ENCODE results near the gene PSMB9. TPM values are rescaled to one million over a fixed set of nuclear protein-coding genes. Genes with fewer than 3 reads are reported as not detected.

Gene PSMB9
- total RNA-seq, 2 experiments from 2014 or later: 296 to 302 TPM

DNA sequence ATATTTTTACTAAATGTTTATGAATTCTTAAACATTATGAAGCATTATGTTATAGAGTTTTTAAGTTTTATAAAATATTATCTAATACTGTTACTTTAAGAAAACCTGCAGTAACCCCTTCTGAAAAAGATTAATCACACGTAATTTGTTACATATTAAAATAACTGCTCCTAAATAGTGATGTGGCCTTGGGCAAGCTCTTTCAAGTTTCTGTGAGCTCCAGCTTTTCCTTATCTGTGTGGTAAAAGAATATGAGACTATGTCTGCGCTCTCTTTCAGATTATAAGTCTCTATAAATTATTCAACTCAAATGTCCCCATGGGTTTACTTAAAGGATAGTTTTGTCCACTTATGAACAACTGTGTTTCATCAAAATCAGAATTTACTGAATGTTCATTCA, 54.9 kb downstream of the PSMB9 start:
- ChIA-PET POLR2A (no interaction called here), CTCF (interaction anchor here (2.8 kb wide), 1 partner anchor 25 kb away, joined by 7 read pairs; no protein-coding TSS in a partner anchor)

More for the DNA sequence above, 54.9 kb downstream of the PSMB9 start:
- H3K4me1 Mint-ChIP-seq (ENCODE audit: low read depth): no peaks in the 10 kb centered on the region
- intact Hi-C loops (cut with micrococcal nuclease): no loop called here
- H3K27me3 Mint-ChIP-seq: peaks cover 15% of the 10 kb centered on the region
- H3K4me3 Mint-ChIP-seq: no peak overlapping the region
- DNase-seq: no peak
- H3K36me3 Mint-ChIP-seq: no peaks in the 10 kb centered on the region
- H3K9me3 Mint-ChIP-seq: no peaks in the 10 kb centered on the region
- no peak overlapping the region for H3K27ac Mint-ChIP-seq

Other genes with a start within 250 kb of the PSMB9 start
- 1 to 10 TPM in 1 of 2 experiments, under 1 TPM in 1; 0.97 to 1.4 TPM for gene HLA-DQA1, start 216.8 kb upstream of the PSMB9 start, total RNA-seq
- gene HLA-DQB1, start 187.5 kb upstream of the PSMB9 start, total RNA-seq: 10 to 100 TPM in 1 of 2 experiments, 1 to 10 TPM in 1; 9.7 to 10.1 TPM
- not detected for gene HLA-DQA2, start 112.8 kb upstream of the PSMB9 start, total RNA-seq
- gene HLA-DQB2, start 90.7 kb upstream of the PSMB9 start, total RNA-seq: not detected
- gene HLA-DOB, start 37.2 kb upstream of the PSMB9 start, total RNA-seq: 1 to 10 TPM; 1.3 to 1.7 TPM
- 100 to 1,000 TPM; 134 to 143 TPM for gene TAP2, start 15.5 kb upstream of the PSMB9 start, total RNA-seq
- 100 to 1,000 TPM; 350 to 370 TPM for gene PSMB8, start 10.1 kb upstream of the PSMB9 start, total RNA-seq
- gene TAP1, start 488 bp upstream of the PSMB9 start, total RNA-seq: 100 to 1,000 TPM; 245 to 258 TPM
- gene HLA-DMB, start 86.8 kb downstream of the PSMB9 start, total RNA-seq: 1 to 10 TPM; 1.6 to 1.9 TPM
- gene HLA-DMA, start 98.9 kb downstream of the PSMB9 start, total RNA-seq: 10 to 100 TPM in 1 of 2 experiments, 1 to 10 TPM in 1; 9.6 to 10.2 TPM
- gene BRD2, start 114.4 kb downstream of the PSMB9 start, total RNA-seq: 100 to 1,000 TPM; 168 to 190 TPM
- under 1 TPM; 0.53 to 0.55 TPM for gene HLA-DOA, start 155.4 kb downstream of the PSMB9 start, total RNA-seq
- gene HLA-DPA1, start 219.5 kb downstream of the PSMB9 start, total RNA-seq: 10 to 100 TPM; 19.3 to 20.9 TPM
- 1 to 10 TPM; 5.1 to 6.9 TPM for gene HLA-DPB1, start 221.8 kb downstream of the PSMB9 start, total RNA-seq

Measured in activated CD4-positive, alpha-beta memory T cell treated with anti-CD3 and anti-CD28 coated beads for 36 hours (primary cell).